Transverse colon (tissue), 4 donors: ENCODE data around the gene VSTM4. TPM values are rescaled to one million over a fixed set of nuclear protein-coding genes. Genes with fewer than 3 reads are reported as not detected.

ENCODE experiments used
- DNase-seq: peaks from one replicate; pipeline ENCODE4 v3.0.0-alpha.2; 2019
- H3K27ac ChIP-seq, 4 donors: fragments of 200-600 bp; sonication (generic); 2 replicates each; pipeline ENCODE4 v1.5.1; 2016 to 2018; ENCODE audit warnings: inconsistent platforms in 4 of 4
- H3K27me3 ChIP-seq: fragments of 200-600 bp; sonication (generic); 2 replicates; pipeline ENCODE4 v1.5.1; 2017; ENCODE audit warnings: inconsistent platforms
- H3K36me3 ChIP-seq, 4 donors: fragments of 200-600 bp; sonication (generic); 2 replicates each; pipeline ENCODE4 v1.5.1; 2017 to 2019; ENCODE audit warnings: inconsistent platforms in 4 of 4
- H3K4me1 ChIP-seq, 4 donors: fragments of 200-600 bp; sonication (generic); 2 replicates each; pipeline ENCODE4 v1.5.1; 2017 to 2020; ENCODE audit warnings: inconsistent platforms in 4 of 4
- H3K4me3 ChIP-seq, 4 donors: fragments of 200-600 bp; sonication (generic); 1 replicate in 1 of 4; 2 replicates in 3 of 4; pipeline versions ENCODE4 v1.5.1 to v1.6.1; 2017 to 2019; ENCODE audit warnings: inconsistent platforms in 4 of 4
- H3K9me3 ChIP-seq, 2 donors: fragments of 200-600 bp; sonication (generic); 2 replicates each; pipeline ENCODE4 v1.5.1; 2017 to 2019; ENCODE audit warnings: inconsistent platforms in 2 of 2
- EP300 ChIP-seq: sonication (generic); formaldehyde crosslinking; IDR thresholded peaks from one replicate; pipeline ENCODE4 v1.6.1; 2017; ENCODE audit warnings: antibody characterized with exemption, low read depth
- POLR2A ChIP-seq: fragments of 450-650 bp; IDR thresholded peaks from one replicate; pipeline ENCODE4 v1.6.1; 2016; ENCODE audit warnings: antibody characterized with exemption, mild to moderate bottlenecking, moderate library complexity
- POLR2AphosphoS5 ChIP-seq, 3 donors: sonication (generic); formaldehyde crosslinking; IDR thresholded peaks; one replicate each; pipeline ENCODE4 v1.6.1; 2016; ENCODE audit warnings: antibody characterized with exemption in 3 of 3
- WGBS, 2 donors: methylation state at CpG; one replicate each; pipeline ENCODE4 v1.1.5; 2018; ENCODE audit warnings: low coverage in 1 of 2; 5-methylcytosine and 5-hydroxymethylcytosine counted together
- in situ Hi-C, 4 donors: fragments of 200-750 bp; cut with MboI; loops; one replicate each; pipeline versions ENCODE4 v1.15.0 to v1.15.1; 2017; ENCODE audit warnings: low sequenced_read_pairs in 3 of 4, low pct_ligation_motif_present in 1 of 4, low pct_unique_long_range_greater_than_20kb in 1 of 4
- intact Hi-C: fragments of 100-400 bp; cut with DNase I; formaldehyde crosslinking; loops from one replicate; pipeline ENCODE4 v1.15.1; 2023; ENCODE audit warnings: low total_unique reads
- total RNA-seq, 4 donors: library from RNA; depleted of rRNA; stranded (reverse); fragments of >200 nt; gene quantifications; one replicate each; pipeline ENCODE4 v1.1.0, GENCODE V29; 2016
- TF ChIP-seq, protein P1 (sequence below), 5 experiments: fragments of 200-600 bp in 3 of 5; fragments of 450-650 bp in 2 of 5; sonication (generic) in 3 of 5; IDR thresholded peaks; 1 replicate in 2 of 5; 2 replicates in 3 of 5; pipeline ENCODE4 v1.5.1; 2016 to 2017; ENCODE audit warnings: antibody characterized with exemption in 5 of 5, inconsistent platforms in 3 of 5, mild to moderate bottlenecking in 2 of 5, moderate library complexity in 1 of 5

The VSTM4 gene
- total RNA-seq, 4 donors from 2014 or later: 2.2 to 6.0 (median 3.9) TPM

DNA sequence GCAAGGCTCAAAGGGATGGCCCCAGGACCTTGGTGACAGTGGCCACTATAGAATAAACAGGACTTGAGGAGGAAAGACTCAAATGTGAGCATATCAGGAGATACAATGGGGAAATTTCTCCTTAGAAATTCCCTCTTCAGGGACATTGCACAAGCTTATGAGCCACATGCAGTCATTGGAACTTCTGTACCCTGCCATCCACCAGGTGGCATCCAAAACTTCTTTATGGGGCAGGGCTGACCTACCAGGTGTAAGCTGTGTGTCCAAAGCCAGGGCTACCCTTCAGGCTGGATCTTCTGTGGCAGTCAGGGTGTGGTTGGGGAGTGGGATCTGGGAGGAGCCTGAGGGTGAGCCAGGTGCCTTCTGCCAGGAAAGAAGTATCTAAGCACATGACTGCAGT, 139.1 kb downstream of the VSTM4 start:
- no peak overlapping the region for H3K4me3 ChIP-seq
- in situ Hi-C loops: loop anchor here (25.0 kb wide), 1 partner anchor 536 kb away; no protein-coding TSS in a partner anchor

DNA sequence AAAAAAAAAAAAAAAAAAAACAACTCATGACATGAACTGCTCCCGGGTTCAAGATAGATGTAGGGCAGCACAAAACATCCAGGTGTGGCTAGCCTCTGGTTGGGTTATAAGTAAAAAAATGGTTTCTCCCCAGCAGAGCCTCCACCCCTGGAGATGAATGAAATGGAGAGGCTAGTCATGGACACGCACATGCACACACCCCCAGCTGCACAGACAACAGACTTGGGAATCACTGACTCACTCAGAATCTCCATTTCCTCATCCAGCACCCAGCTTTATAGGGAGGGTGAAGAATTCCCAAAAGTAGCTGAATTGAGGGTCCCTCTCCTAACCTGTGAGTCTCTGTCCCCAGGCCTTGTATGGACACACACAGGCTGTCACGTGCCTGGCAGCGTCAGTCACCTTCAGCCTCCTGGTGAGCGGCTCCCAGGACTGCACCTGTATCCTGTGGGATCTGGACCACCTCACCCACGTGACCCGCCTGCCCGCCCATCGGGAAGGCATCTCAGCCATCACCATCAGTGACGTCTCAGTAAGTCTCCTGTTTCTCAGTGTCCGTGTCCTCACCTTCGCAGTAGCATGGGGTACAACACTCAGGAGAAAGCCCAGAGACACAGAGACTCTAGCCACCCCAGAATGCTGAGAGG, 140.7 kb downstream of the VSTM4 start:
- Histone ChIP-seq H3K9me3 (no peaks in the 10 kb centered on the region), H3K4me1 (no peaks in the 10 kb centered on the region), H3K27me3 (no peaks in the 10 kb centered on the region), H3K4me3 (no peak overlapping the region), H3K27ac (no peak overlapping the region), H3K36me3 (no peaks in the 10 kb centered on the region)
- TF ChIP-seq, protein P1, sequence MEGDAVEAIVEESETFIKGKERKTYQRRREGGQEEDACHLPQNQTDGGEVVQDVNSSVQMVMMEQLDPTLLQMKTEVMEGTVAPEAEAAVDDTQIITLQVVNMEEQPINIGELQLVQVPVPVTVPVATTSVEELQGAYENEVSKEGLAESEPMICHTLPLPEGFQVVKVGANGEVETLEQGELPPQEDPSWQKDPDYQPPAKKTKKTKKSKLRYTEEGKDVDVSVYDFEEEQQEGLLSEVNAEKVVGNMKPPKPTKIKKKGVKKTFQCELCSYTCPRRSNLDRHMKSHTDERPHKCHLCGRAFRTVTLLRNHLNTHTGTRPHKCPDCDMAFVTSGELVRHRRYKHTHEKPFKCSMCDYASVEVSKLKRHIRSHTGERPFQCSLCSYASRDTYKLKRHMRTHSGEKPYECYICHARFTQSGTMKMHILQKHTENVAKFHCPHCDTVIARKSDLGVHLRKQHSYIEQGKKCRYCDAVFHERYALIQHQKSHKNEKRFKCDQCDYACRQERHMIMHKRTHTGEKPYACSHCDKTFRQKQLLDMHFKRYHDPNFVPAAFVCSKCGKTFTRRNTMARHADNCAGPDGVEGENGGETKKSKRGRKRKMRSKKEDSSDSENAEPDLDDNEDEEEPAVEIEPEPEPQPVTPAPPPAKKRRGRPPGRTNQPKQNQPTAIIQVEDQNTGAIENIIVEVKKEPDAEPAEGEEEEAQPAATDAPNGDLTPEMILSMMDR (IDR thresholded peaks at IDR 0.05): no peak
- TF ChIP-seq POLR2AphosphoS5 (IDR thresholded peaks at IDR 0.05) (no peak), POLR2A (no peak), EP300 (no peak)
- in situ Hi-C loops: loop anchor here (25.0 kb wide), 1 partner anchor 538 kb away; no protein-coding TSS in a partner anchor
- 94 to 100% methylated on average over 1 to 12 of the region's 12 CpGs for WGBS, 2 donors
- DNase-seq: no peak
- intact Hi-C loops: no loop called here

More for the DNA sequence above, 139.1 kb downstream of the VSTM4 start:
- TF ChIP-seq, protein P1 (IDR thresholded peaks at IDR 0.05): no peak
- TF ChIP-seq POLR2A: no peak
- no peak for TF ChIP-seq EP300
- TF ChIP-seq POLR2AphosphoS5 (IDR thresholded peaks at IDR 0.05): no peak
- DNase-seq: no peak
- intact Hi-C loops: no loop called here
- Histone ChIP-seq H3K27ac (no peak overlapping the region), H3K9me3 (no peaks in the 10 kb centered on the region), H3K36me3 (no peaks in the 10 kb centered on the region), H3K27me3 (no peaks in the 10 kb centered on the region), H3K4me1 (no peaks in the 10 kb centered on the region)

DNA sequence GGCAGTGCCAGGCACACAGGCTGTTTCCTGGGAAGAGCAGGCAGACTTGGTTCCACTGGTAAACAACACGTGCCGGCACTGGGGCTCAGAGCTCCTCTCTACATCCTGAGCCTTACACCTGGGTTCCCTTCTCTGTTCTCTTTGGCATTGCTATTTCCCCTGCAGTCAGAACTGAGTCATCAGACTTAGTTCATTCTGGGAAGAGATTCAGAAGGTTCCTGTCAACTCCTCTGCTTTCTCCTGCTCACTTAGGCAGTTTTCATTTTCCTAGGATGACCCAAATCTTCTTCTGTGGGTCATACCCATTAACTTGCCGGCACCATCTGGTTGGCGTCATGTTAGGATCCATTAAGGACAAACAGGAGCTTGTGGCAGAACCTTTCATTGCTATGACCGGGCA, 142.3 kb downstream of the VSTM4 start:
- Histone ChIP-seq H3K36me3 (no peaks in the 10 kb centered on the region), H3K9me3 (no peaks in the 10 kb centered on the region), H3K4me3 (no peak overlapping the region), H3K4me1 (no peaks in the 10 kb centered on the region), H3K27ac (no peak overlapping the region), H3K27me3 (no peaks in the 10 kb centered on the region)
- no peak for DNase-seq
- in situ Hi-C loops: no loop called here
- intact Hi-C loops: loop anchor here (2.0 kb wide), 1 partner anchor 314 kb away; no protein-coding TSS in a partner anchor
- TF ChIP-seq POLR2AphosphoS5 (IDR thresholded peaks at IDR 0.05) (no peak), EP300 (no peak), POLR2A (no peak)
- TF ChIP-seq, protein P1 (IDR thresholded peaks at IDR 0.05): no peak
- 93 to 94% methylated on average over 2 to 5 of the region's 5 CpGs for WGBS, 2 donors

DNA sequence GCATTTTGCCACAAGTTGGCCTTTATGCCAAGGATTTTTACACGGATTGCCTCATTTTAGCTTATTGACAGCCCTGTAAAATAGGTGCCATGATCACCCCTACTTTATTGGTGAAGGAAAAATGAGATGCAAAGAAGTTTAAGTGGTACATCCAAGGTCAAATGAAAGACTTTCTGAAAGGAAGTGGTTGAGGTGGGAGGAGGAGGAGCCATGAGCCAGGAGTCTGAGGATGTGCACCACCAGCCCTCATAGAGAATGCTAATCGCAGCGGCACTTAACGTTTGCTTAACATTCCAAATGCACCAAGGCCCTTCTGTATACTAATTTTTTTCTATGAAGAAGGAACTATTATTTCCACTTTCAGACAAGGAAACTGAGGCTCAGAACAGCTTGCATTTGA, 144.7 kb downstream of the VSTM4 start:
- WGBS, 2 donors: 86 to 94% methylated on average over 4 of the region's 4 CpGs
- in situ Hi-C loops: no loop called here
- TF ChIP-seq, protein P1 (IDR thresholded peaks at IDR 0.05): no peak
- TF ChIP-seq POLR2A (no peak), POLR2AphosphoS5 (IDR thresholded peaks at IDR 0.05) (no peak), EP300 (no peak)

More for the DNA sequence above, 144.7 kb downstream of the VSTM4 start:
- DNase-seq: no peak
- intact Hi-C loops: no loop called here
- Histone ChIP-seq H3K9me3 (no peaks in the 10 kb centered on the region), H3K27ac (no peak overlapping the region), H3K4me3 (no peak overlapping the region), H3K4me1 (no peaks in the 10 kb centered on the region), H3K27me3 (no peaks in the 10 kb centered on the region), H3K36me3 (no peaks in the 10 kb centered on the region)
